ENCODE measurements around the gene PCCA.
A peak's percentile ranks its signal among the peaks of the same experiment; 100 is the strongest.
"Not testable (repeated sequence)": the region's sequence is repeated elsewhere in the genome, so short reads cannot be mapped to it uniquely, and the experiment has no call there.

The PCCA gene

DNA sequence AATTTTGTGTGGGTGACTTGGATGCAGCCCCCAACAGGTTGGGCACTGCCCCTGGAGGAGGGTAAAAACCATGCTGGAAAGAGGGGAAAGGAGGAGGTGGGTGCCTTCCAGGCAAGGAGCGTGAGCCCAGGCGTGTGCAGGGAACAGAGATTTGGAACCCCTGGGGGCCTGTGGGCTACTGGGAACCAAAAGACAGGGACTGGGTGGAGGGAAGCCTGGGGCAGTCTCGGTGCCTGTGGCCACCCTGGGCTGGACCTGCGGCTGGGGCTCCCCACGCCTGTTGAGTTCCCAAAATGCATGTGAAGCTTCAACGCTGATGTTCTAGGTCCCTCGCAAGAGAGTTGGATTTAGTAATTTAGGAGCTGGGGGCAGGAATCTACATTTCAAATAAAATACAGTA lies 474.9 kb downstream of the PCCA start:
- no peak for DNase-seq

DNA sequence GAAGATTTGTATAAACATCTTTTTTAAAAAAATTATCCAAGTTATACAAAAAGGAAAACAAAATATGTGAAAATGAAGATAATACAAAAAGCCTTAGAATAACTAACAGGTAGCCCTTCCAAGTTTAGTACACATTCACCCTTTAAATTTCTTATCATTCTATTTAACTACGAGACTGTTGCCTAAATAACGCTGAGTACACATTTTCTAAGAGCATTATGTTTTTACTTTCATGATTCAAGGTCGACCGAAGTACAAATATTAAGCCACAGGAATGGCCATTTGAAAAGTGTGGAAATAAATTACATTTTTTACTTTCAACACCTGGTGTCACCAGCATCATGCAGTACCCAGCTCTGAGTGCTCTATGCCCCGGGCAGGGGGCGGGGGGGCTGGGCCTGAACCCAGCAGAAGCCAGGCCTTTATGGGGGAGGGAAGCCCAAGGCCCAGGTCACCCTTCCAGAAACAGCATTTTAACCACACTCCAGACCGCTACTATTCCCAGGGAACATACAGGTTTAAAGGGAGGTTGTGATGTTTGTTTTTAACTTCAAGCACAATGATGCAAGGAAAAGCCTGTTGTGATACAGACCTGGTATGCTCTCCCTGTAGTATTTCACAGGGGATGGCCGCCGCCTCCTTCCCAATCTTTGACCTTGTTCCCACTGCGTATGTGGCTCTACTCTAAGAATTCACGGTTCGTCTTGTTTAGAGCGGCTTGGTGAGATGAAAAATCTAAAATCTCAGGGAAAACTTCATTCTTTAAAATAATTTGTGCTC lies 475.7 kb downstream of the PCCA start:
- DNase-seq: no peak

DNA sequence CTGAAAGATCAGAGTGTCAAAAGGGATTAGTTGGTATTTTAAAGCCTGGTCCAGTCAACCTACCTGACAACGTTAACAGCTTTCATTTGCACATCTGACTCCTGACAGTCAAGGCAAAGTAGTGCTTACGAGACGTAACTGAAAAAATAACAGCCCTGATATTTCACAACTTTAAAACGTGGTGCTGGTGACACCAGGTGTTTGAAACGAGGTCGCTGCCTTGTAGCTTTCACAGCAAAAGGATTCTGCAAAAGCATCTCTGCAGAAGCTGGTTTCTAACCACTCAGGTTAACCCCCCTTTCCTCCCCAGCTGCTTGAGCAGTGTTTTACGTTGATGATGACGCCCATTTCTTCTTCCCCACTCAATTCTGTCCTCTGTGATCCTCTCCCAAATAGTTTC lies 476.4 kb downstream of the PCCA start:
- no peak for DNase-seq

DNA sequence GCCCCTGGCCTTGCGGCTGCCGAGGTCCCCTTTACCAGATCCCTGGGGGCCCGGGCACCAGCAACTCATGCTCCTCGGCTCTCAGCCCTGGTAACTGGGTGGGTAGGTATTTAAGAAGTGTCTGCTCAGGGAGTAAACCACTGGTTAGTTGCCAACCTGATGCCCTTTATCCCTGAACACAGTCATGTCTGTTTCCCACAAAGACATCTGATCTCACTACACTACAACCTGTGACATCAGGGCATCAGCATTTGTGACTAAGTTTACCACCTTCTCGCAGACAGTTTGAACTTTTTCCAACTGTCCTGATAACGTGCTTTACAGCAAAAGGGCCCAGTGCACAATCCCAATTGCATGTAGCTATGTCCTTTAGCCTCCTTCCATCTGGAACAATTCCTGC lies 477.6 kb downstream of the PCCA start:
- no peak for DNase-seq

DNA sequence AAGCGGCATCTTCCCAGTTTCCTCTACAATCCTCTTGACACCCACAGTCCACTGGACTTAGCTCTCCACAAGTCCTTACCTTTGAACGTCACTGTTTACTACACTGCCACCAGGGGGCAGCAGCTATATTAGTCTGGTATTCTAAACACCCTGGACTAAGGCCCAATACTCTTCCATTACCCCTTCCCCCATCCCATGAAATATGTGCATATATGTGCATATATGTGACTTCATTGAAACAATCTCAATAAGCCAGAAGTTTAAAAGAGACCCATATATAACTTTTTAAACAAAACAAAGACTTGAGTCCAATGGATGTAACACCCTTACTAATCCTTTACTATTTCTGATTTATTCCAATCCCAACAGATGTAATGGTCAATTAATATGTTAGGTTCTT lies 484.2 kb downstream of the PCCA start:
- peak; percentile 75 for DNase-seq

- not testable (repeated sequence) for DNase-seq
These were observed 488.3 kb downstream of the PCCA start for GRCh38 chr13:100577239-100577638.
